Endodermal cell (in vitro differentiated cells): ENCODE measurements around the gene SERPINH1. TPM values are rescaled to one million over a fixed set of nuclear protein-coding genes. Genes with fewer than 3 reads are reported as not detected.
A peak's percentile ranks its signal among the peaks of the same experiment; 100 is the strongest.

ENCODE experiments used
- DNase-seq: peaks from one replicate; pipeline ENCODE4 v3.0.0-alpha.2; 2017
- H3K27ac ChIP-seq: 2 replicates; pipeline ENCODE4 v1.5.1; 2013; ENCODE audit warnings: mild to moderate bottlenecking, low read depth, low read length, moderate library complexity
- H3K27me3 ChIP-seq: 2 replicates; pipeline ENCODE4 v1.6.1; 2013; ENCODE audit warnings: mild to moderate bottlenecking, low read length, moderate library complexity; ENCODE audit not compliant: insufficient read depth, control insufficient read depth, poor library complexity, severe bottlenecking
- H3K36me3 ChIP-seq: 2 replicates; pipeline ENCODE4 v1.7.0; 2013; ENCODE audit warnings: mild to moderate bottlenecking, low read length, moderate library complexity; ENCODE audit not compliant: control insufficient read depth, insufficient read depth
- H3K4me1 ChIP-seq: one replicate; pipeline ENCODE4 v1.7.0; 2013; ENCODE audit warnings: low read length; ENCODE audit not compliant: control insufficient read depth, insufficient read depth
- H3K4me3 ChIP-seq: 2 replicates; pipeline ENCODE4 v1.5.1; 2013; ENCODE audit warnings: mild to moderate bottlenecking, low read length, moderate library complexity
- H3K9ac ChIP-seq: 2 replicates; pipeline ENCODE4 v1.6.1; 2013; ENCODE audit warnings: mild to moderate bottlenecking, low read length, moderate library complexity; ENCODE audit not compliant: poor library complexity, severe bottlenecking; ENCODE audit errors: extremely low read depth
- H3K9me3 ChIP-seq: 2 replicates; pipeline ENCODE4 v1.6.1; 2013; ENCODE audit warnings: mild to moderate bottlenecking, low read length, moderate library complexity; ENCODE audit not compliant: control insufficient read depth
- H3K27ac Mint-ChIP-seq: 2 replicates; pipeline ENCODE4 v1.8.0; 2020; ENCODE audit warnings: mixed read lengths
- H3K27me3 Mint-ChIP-seq: 2 replicates; pipeline ENCODE4 v1.8.0; 2021; ENCODE audit warnings: mild to moderate bottlenecking, mixed read lengths; ENCODE audit not compliant: insufficient read depth
- H3K36me3 Mint-ChIP-seq: 2 replicates; pipeline ENCODE4 v1.8.0; 2020; ENCODE audit warnings: low read depth, mixed read lengths
- H3K4me1 Mint-ChIP-seq: 2 replicates; pipeline ENCODE4 v1.8.0; 2020; ENCODE audit warnings: mixed read lengths
- H3K4me3 Mint-ChIP-seq: 2 replicates; pipeline ENCODE4 v1.8.0; 2020; ENCODE audit warnings: mild to moderate bottlenecking, moderate library complexity, mixed read lengths
- H3K9me3 Mint-ChIP-seq: 2 replicates; pipeline ENCODE4 v1.8.0; 2020; ENCODE audit warnings: mild to moderate bottlenecking, mixed read lengths
- WGBS, 2 experiments: methylation state at CpG; one replicate each; pipeline versions ENCODE4 v1.1.5 to v1.1.7; 2013; ENCODE audit warnings: missing lambda C conversion rate in 2 of 2, mixed read lengths in 1 of 2; ENCODE audit not compliant: insufficient coverage in 1 of 2, insufficient read length in 1 of 2; 5-methylcytosine and 5-hydroxymethylcytosine counted together
- long read RNA-seq, 4 experiments: library from polyadenylated mRNA in 2 of 4; library from RNA in 1 of 4; library from capped mRNA in 1 of 4; stranded (forward) in 3 of 4; unstranded in 1 of 4; transcript quantifications; one replicate each; pipeline ENCODE4 v2.0.0, GENCODE V29; 2020 to 2021; ENCODE audit warnings: inconsistent platforms in 1 of 4
- polyA plus RNA-seq, 2 experiments: library from polyadenylated mRNA; stranded (reverse); fragments of 50-300 nt; gene quantifications; one replicate each; pipeline ENCODE4 v1.2.3, GENCODE V29; 2013
- total RNA-seq, 2 donors: library from RNA; stranded (reverse); fragmentation: NEBNext Ultra II Directional in 1 of 2; extraction: Animal tissue kit (Norgen Biotek cat#: 25700) in 1 of 2; gene quantifications; 2 replicates in 1 of 2; 3 replicates in 1 of 2; pipeline ENCODE4 v1.2.1, GENCODE V29; 2021
- TF ChIP-seq, protein P1 (sequence below): fragments of 200-600 bp; sonication (generic); conservative IDR thresholded peaks from 2 replicates; pipeline ENCODE4 v1.5.0; 2021; ENCODE audit warnings: antibody characterized with exemption, mild to moderate bottlenecking

Gene SERPINH1
- total RNA-seq, result 100 to 1,000 TPM; 414 to 454 TPM
- 364 TPM for polyA plus RNA-seq (2013, experiment 1 of 2)
- polyA plus RNA-seq (2013, experiment 2 of 2), result 386 TPM
- long read RNA-seq, experiment 1, transcript SERPINH1-201 (5 exons, 2,225 nt), result major isoform, 160 of 265 reads
- long read RNA-seq, experiment 1, partial matches to known transcripts, result 64 of 265 reads
- long read RNA-seq, experiment 1, other reads (novel, unspliced or antisense), result 37 of 265 reads
- long read RNA-seq, experiment 2, transcript SERPINH1-201 (5 exons, 2,225 nt), result major isoform, 492 of 559 reads
- long read RNA-seq, experiment 2, partial matches to known transcripts, result 46 of 559 reads
- long read RNA-seq, experiment 2, other reads (novel, unspliced or antisense), result 13 of 559 reads
- long read RNA-seq, experiment 3, transcript SERPINH1-201 (5 exons, 2,225 nt), result major isoform, 745 of 784 reads
- long read RNA-seq, experiment 3, partial matches to known transcripts, result 20 of 784 reads
- long read RNA-seq, experiment 3, other reads (novel, unspliced or antisense), result 13 of 784 reads
- long read RNA-seq, experiment 4, transcript SERPINH1-201 (5 exons, 2,225 nt), result major isoform, 163 of 458 reads
- long read RNA-seq, experiment 4, partial matches to known transcripts, result 16 of 458 reads
- long read RNA-seq, experiment 4, other reads (novel, unspliced or antisense), result 276 of 458 reads

DNA sequence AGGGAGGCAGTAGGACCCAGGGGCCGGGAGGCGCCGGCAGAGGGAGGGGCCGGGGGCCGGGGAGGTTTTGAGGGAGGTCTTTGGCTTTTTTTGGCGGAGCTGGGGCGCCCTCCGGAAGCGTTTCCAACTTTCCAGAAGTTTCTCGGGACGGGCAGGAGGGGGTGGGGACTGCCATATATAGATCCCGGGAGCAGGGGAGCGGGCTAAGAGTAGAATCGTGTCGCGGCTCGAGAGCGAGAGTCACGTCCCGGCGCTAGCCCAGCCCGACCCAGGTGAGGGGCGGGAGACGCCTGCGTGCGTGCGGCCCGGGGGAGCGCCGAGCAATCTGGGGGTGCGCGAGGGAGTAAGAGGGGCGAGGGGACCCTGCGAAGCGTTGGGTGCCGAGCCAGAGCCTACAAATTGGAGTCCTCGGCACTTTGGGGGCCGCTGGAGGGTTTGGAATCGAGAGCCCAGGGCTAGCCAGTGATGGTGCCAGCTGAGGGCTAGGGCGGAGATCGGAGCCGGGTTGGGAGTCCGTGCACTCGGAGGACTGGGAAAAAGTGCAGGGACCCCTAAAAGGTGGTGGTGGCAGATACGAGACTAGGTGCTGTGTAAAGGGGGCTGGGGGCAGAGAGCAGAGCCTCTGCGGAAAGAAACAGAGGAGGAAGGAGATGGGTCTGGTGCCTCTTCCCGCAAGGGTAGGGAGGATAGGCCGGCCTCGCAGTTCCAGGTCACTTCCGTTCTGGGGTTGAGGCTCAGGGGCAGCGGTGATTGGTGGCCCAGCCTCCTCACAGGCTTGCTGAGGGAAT lies at the start of gene SERPINH1:
TSS of gene SERPINH1 (plus strand) at position 206 of the 788 bp plus-strand sequence. CDS start 4,097 bp downstream, outside the sequence.
- H3K9me3 Mint-ChIP-seq, result no peaks in the 10 kb centered on the region
- Histone ChIP-seq H3K36me3 (peaks cover 37% of the 10 kb centered on the region), H3K9ac (peak within 1 kb of the TSS; percentile 99), H3K27ac (peak within 1 kb of the TSS; percentile 98), H3K4me1 (peaks cover 42% of the 10 kb centered on the region), H3K9me3 (no peaks in the 10 kb centered on the region), H3K27me3 (no peaks in the 10 kb centered on the region), H3K4me3 (peak within 1 kb of the TSS; percentile 98)
- H3K4me3 Mint-ChIP-seq, result peak within 1 kb of the TSS; percentile 99
- peaks cover 24% of the 10 kb centered on the region for H3K36me3 Mint-ChIP-seq
- TF ChIP-seq, protein P1, sequence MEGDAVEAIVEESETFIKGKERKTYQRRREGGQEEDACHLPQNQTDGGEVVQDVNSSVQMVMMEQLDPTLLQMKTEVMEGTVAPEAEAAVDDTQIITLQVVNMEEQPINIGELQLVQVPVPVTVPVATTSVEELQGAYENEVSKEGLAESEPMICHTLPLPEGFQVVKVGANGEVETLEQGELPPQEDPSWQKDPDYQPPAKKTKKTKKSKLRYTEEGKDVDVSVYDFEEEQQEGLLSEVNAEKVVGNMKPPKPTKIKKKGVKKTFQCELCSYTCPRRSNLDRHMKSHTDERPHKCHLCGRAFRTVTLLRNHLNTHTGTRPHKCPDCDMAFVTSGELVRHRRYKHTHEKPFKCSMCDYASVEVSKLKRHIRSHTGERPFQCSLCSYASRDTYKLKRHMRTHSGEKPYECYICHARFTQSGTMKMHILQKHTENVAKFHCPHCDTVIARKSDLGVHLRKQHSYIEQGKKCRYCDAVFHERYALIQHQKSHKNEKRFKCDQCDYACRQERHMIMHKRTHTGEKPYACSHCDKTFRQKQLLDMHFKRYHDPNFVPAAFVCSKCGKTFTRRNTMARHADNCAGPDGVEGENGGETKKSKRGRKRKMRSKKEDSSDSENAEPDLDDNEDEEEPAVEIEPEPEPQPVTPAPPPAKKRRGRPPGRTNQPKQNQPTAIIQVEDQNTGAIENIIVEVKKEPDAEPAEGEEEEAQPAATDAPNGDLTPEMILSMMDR, result no peak
- H3K4me1 Mint-ChIP-seq, result peaks cover 69% of the 10 kb centered on the region
- H3K27me3 Mint-ChIP-seq, result no peaks in the 10 kb centered on the region
- peak within 1 kb of the TSS; percentile 100 for H3K27ac Mint-ChIP-seq
- WGBS, 2 experiments, result 0% methylated on average over 13 to 51 of the region's 51 CpGs
- peak; percentile 94 for DNase-seq

DNA sequence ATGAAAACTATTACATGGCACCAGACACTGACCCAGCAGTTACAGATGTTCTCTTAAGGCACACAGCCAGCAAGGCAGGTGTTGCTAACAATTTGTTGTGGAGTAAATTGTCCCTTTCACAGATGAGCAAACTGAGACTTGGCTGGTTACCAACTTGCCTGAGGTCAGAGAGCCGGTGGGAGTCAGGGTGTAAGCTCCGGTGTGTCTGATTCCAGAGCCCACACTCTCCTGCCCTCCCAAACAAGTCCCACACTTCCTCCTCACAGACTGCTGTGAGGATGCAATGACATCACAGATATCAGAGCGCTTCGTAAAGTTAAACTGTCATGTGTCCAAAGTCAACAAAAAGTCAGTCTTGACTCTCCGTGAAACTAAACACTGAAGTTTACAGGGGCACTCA lies 48.8 kb upstream of the SERPINH1 start:
- Mint-ChIP-seq H3K27me3 (no peaks in the 10 kb centered on the region), H3K9me3 (peaks cover 6% of the 10 kb centered on the region), H3K27ac (no peak overlapping the region), H3K4me3 (no peak overlapping the region), H3K36me3 (no peaks in the 10 kb centered on the region), H3K4me1 (peaks cover 11% of the 10 kb centered on the region)
- Histone ChIP-seq H3K27ac (no peak overlapping the region), H3K9ac (no peak overlapping the region), H3K36me3 (no peaks in the 10 kb centered on the region), H3K27me3 (no peaks in the 10 kb centered on the region), H3K9me3 (no peaks in the 10 kb centered on the region), H3K4me1 (peaks cover 3% of the 10 kb centered on the region), H3K4me3 (no peak overlapping the region)
- TF ChIP-seq, protein P1, result no peak
- WGBS, 2 experiments, result 89 to 96% methylated on average over 5 of the region's 5 CpGs
- no peak for DNase-seq

DNA sequence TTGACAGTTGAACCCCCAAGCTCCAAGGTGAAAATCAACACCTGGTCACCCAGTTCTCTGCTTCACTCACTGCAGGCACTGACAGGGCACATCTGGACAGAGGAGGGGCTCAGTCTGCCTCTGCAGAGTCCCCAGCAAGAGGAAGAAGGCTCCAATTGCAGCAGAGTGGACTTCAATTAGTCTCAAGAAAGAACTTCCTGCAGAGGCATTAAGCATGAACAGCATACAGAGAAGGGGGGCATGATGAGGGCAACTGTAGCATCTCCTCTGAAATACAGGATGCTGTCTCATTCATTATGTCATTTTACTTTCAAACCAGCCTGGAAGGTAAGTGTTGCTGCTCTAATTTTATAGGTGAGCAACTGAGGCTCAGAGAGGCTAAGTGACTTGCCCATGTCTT lies 47.5 kb upstream of the SERPINH1 start:
- Histone ChIP-seq H3K27me3 (no peaks in the 10 kb centered on the region), H3K9ac (no peak overlapping the region), H3K27ac (no peak overlapping the region), H3K4me3 (no peak overlapping the region), H3K9me3 (no peaks in the 10 kb centered on the region), H3K4me1 (peaks cover 6% of the 10 kb centered on the region), H3K36me3 (no peaks in the 10 kb centered on the region)
- peaks cover 22% of the 10 kb centered on the region for H3K4me1 Mint-ChIP-seq
- no peaks in the 10 kb centered on the region for H3K27me3 Mint-ChIP-seq
- H3K9me3 Mint-ChIP-seq, result peaks cover 6% of the 10 kb centered on the region
- no peak overlapping the region for H3K4me3 Mint-ChIP-seq
- TF ChIP-seq, protein P1, result no peak
- no peak overlapping the region for H3K27ac Mint-ChIP-seq
- no peak for DNase-seq
- no peaks in the 10 kb centered on the region for H3K36me3 Mint-ChIP-seq
